Medulla oblongata (tissue), 1 donor: Measurements from ENCODE around the gene LRRC28.
A peak's percentile ranks its signal among the peaks of the same experiment; 100 is the strongest.

Experiments
- DNase-seq: peaks from one replicate; pipeline ENCODE4 v3.0.0-alpha.2; 2015; ENCODE audit errors: extremely low spot score

The LRRC28 gene

DNA sequence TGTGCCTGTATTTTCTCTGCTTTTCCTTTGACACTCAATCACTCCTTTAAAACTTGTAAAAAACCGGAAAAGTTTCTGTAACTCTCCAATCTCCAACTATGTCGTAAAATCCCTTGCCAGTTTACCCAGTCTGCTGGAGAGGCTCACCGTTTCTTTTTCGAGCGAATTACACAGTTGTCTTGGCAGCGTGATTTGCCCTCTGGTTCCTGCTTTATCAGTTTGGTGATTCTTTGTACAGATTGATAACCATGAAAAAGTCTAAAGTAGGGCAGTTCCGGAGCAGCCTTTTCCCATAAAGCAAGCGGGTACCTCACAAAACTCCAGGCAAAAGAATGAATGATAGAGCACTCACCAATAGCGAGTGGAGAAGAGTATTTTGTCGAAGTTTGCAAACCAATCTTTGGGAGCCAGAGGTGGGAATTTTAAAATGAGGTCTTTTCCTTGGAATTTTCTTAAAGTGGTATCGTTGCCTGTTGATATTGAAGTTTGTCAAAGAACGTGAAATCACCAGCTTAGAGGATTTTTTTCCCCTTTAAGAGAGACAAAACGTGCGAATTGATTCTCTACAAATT, 1.9 kb upstream of the LRRC28 start, which contains the start of gene TTC23:
TSS of gene TTC23 (minus strand) at position 312 of the 572 bp plus-strand sequence. CDS start 20,869 bp downstream, outside the sequence.
- DNase-seq: peak; percentile 83

GRCh38 chr15:99250001-99250400, 1.3 kb upstream of the LRRC28 start:
- peak; percentile 13 for DNase-seq

DNA sequence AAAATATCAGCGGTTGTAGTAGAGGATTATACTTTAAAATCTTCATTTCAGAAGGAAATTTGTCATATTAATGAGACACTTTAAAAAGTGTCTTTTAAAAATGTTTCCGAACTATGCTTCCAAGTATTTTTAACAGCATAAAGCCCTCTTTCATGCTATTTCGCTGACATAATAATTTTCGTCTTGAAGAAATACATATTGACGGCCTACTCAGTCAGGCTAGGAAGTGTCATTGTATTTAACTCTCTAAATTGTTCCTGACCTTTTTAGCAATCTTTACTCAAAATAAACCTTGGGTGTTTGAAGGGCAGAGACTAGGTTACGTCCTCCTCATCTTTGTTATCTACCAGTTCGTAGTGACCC, 806 bp upstream of the LRRC28 start:
- DNase-seq: no peak

- peak; percentile 8 for DNase-seq
Observed at GRCh38 chr15:99252326-99252725, 1.0 kb downstream of the LRRC28 start.

- no peak for DNase-seq
Observed at GRCh38 chr15:99253381-99254090, 2.3 kb downstream of the LRRC28 start.

- DNase-seq: no peak
Observed at GRCh38 chr15:99257107-99257750, 5.9 kb downstream of the LRRC28 start.

DNA sequence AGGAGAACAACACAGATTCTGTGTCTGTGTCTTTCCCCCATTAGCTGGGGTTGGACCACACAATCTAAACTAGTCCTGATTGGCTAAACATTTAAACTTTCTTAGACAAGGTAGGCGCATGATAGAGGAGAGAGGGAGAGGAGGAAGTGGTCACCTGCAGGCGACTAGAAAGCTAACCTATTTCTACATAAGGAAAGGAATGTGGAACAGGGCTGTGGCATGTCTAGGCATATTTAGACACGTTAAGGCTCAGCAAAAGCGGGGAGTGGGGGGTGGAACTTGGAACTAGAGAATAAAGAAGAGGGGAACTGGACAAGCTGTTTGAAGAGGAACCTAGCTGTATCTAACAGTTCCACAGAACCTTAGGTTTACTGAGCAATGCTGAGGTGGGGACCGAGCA, 12.8 kb downstream of the LRRC28 start:
- no peak for DNase-seq

GRCh38 chr15:99265541-99266070, 14.3 kb downstream of the LRRC28 start:
- no peak for DNase-seq

- DNase-seq: no peak
Observed at GRCh38 chr15:99267957-99268356, 16.7 kb downstream of the LRRC28 start.

GRCh38 chr15:99268431-99268830, 17.1 kb downstream of the LRRC28 start:
- DNase-seq: no peak

- no peak for DNase-seq
Observed at GRCh38 chr15:99273801-99274200, 22.5 kb downstream of the LRRC28 start.

DNA sequence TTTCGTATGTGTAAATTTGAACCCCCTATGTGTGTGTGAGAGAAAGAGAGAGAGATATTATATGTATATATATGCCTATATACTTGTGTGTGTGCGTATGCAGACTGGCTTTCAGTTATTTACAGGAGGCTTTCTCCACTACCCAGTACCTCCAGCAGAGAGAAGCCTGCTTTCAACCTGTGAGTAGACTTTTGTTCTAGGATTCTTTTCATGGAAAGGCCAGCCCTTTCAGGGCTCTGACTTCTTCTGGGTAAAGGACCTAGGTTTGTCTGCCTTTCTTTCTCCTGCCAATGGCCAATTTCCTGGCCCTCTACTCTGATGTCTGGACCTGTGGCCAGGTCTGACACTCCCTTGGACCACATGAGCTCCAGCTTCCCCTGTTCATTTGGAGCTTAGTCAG, 23.8 kb downstream of the LRRC28 start:
- DNase-seq: no peak

GRCh38 chr15:99275525-99276128, 24.3 kb downstream of the LRRC28 start:
- DNase-seq: no peak

- no peak for DNase-seq
Observed at GRCh38 chr15:99279290-99279689, 28.0 kb downstream of the LRRC28 start.

DNA sequence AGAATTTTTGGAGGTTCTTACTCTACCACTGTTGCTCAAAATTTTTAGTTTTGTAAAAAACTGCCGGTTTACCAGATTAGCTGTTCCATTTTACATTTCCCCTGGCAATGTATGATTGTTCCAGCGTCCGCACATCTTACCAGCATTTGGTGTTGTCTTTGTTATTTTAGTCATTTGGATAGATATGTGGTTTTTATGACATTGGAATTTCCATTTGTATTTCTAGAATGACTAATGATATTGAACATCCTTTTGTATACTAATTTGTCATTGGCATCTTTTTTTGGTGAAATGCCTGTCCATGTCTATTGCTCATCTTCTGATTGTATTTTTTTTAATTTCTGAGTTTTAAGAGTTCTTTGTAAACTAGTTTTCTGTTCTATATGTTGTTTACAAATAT, 28.5 kb downstream of the LRRC28 start:
- no peak for DNase-seq

GRCh38 chr15:99282121-99282520, 30.8 kb downstream of the LRRC28 start:
- DNase-seq: no peak

GRCh38 chr15:99282586-99282985, 31.3 kb downstream of the LRRC28 start:
- DNase-seq: no peak

GRCh38 chr15:99283717-99284116, 32.4 kb downstream of the LRRC28 start:
- DNase-seq: no peak

DNA sequence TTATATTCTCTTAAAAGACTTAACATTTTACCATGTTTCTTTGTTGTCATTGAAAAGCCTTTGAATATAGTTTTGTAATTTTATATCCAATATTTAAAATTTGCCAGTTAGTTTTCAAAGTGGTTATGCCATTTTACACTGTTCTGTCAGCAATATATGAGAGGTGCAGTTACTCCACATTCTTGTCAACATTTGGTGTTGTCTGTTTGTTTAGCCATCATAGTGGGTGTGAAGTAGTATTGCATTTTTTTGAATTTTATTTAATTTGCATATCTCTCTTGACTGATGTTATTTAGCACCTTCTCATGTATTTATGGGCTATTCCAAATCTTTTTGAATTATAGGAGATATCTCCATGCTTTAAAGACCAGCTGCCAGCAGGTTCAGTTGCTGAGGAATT, 40.4 kb downstream of the LRRC28 start:
- no peak for DNase-seq

GRCh38 chr15:99295840-99296239, 44.6 kb downstream of the LRRC28 start:
- DNase-seq: no peak

DNA sequence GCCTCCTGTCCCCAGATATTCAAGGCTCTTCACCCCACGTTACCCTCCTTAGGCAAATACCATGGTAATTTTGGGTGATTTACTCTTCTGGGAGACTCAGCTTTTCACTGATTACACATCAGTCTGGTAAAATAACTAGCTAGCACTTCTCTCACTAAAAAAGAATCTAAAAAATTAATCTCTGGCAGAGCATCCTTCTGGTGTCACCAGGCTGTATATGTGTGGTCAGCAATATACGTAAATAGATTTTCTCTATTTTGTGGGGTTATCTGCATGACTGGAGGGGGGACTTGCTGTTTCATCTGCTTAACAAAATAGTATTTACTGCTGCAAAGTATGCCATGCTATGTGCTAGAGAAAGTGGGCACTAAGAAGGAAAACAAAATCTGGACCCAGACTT, 45.1 kb downstream of the LRRC28 start:
- DNase-seq: no peak

- no peak for DNase-seq
Observed at GRCh38 chr15:99303907-99304306, 52.6 kb downstream of the LRRC28 start.
